Adipose tissue (tissue), 3 donors: ENCODE results near the gene KIRREL3. TPM values are rescaled to one million over a fixed set of nuclear protein-coding genes. Genes with fewer than 3 reads are reported as not detected.

Source experiments
- H3K27ac ChIP-seq: one replicate; pipeline ENCODE4 v1.5.1; 2013; ENCODE audit warnings: low read depth, low read length
- WGBS, 3 donors: extraction: QIAGEN DNeasy Blood & Tissue Kit; methylation state at CpG; one replicate each; pipeline ENCODE4 v1.1.7; 2013; 5-methylcytosine and 5-hydroxymethylcytosine counted together
- polyA plus RNA-seq, 3 donors: library from polyadenylated mRNA; stranded (reverse); fragments of 200-250 nt; gene quantifications; one replicate each; pipeline ENCODE4 v1.2.3, GENCODE V29; 2013
- donor health status: healthy with polysubstance abuse.
- donor health status: Bipolar disorder and iron deficiency.
- donor health status: healthy.

KIRREL3 gene
- polyA plus RNA-seq, 3 donors: 0.04 to 0.34 (median 0.13) TPM

DNA sequence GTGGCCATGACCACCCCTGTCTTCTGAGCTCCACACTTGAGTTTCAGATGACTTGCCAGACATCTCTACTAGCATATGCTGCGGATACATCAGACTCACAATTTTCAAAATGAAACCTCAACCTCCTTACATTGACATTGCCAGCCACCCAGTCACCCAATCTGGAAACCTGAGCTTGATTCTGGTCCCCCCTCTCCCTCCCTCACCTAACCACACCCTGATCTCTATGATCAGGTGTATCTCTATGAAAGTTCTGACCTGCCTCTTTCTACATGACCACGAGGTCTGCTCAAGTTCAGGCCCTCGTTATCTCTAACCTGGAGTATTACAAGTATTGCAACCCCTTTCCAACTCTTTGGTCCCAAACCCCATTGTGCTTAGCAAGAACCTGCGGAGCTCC is 254.1 kb downstream of the KIRREL3 start:
- no peak overlapping the region for H3K27ac ChIP-seq
- 89 to 94% (median 90%) methylated on average over 4 of the region's 4 CpGs for WGBS, 3 donors

DNA sequence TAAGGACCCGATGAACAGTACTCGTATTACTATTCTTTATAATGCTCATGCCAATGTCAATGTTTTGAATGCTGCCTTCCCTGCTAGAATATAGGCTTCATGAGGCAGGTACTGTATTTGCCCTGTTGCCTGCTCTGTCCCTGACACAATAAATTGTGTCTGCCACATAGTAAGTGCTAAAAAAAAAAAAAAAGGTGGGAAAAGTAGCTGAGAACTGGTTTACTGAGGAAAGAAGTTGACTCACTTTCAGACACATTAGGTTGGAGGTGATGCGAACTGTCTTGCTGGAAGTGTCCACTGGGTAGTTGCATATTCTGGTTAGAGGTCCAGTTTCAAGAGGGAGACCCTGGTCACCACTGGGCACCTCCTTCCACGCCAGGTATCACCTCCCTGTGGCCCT is 255.9 kb downstream of the KIRREL3 start:
- H3K27ac ChIP-seq: no peak overlapping the region
- 83 to 95% (median 91%) methylated on average over 4 of the region's 4 CpGs for WGBS, 3 donors

- WGBS, 3 donors: 54 to 85% (median 78%) methylated on average over 2 of the region's 2 CpGs
Observed at GRCh38 chr11:126743628-126744027, 256.9 kb downstream of the KIRREL3 start.

DNA sequence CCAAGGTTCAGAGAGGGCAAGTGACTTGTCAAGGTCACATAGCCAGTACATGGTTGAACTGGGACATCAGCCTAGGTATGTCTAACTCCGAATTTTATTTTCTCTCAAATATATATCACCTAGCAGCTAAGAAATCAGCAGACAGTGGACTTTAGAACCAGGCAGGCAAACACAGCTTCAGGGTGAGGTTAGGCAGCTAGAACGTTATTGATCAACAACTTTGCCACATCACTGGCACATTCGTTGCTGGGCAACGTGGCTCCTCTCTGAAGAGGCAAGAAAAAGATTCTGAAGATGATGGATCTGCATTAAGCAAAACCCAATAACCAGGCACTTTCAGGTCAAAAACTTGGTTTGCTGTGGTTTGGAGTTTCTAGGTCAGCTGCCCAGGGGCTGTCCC is 258.0 kb downstream of the KIRREL3 start:
- no peak overlapping the region for H3K27ac ChIP-seq
- 45 to 86% (median 83%) methylated on average over 4 of the region's 4 CpGs for WGBS, 3 donors

More at GRCh38 chr11:126743628-126744027, 256.9 kb downstream of the KIRREL3 start:
- H3K27ac ChIP-seq: no peak overlapping the region

- WGBS, 3 donors: 47 to 73% (median 64%) methylated on average over 1 of the region's 1 CpG
- H3K27ac ChIP-seq: no peak overlapping the region
Observed at GRCh38 chr11:126740846-126741245, 259.7 kb downstream of the KIRREL3 start.

DNA sequence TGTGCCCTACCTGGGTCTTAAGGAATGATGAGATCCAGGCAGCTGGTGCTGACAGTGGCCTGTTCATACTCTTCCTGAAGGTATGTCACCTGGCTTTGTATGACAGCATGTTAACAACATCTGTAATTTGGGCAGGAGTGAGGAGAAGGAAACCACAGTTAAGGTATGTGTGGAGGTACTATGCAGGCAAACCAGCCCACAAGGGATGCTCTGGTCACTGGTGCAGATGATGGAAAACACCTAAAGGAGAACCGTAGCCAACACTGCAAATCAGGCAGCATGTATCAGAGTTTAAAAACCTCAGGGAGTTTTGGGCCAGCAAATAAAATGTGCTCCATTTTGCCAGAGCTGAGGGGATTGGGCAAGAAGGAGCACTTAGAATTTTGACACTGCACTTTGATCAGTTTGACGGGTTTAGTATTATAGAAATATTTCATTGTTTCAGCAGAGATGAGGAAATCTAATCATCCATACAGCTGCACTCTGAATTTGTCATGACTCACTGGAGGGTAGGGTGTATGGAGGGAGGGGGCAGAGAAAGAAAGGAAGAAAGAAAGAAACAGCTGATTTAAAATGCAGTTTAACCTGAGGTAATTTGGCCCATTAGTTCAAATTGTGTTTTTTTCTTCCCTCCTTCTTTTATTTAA is 260.9 kb downstream of the KIRREL3 start:
- 50 to 76% (median 68%) methylated on average over 2 of the region's 2 CpGs for WGBS, 3 donors
- no peak overlapping the region for H3K27ac ChIP-seq

DNA sequence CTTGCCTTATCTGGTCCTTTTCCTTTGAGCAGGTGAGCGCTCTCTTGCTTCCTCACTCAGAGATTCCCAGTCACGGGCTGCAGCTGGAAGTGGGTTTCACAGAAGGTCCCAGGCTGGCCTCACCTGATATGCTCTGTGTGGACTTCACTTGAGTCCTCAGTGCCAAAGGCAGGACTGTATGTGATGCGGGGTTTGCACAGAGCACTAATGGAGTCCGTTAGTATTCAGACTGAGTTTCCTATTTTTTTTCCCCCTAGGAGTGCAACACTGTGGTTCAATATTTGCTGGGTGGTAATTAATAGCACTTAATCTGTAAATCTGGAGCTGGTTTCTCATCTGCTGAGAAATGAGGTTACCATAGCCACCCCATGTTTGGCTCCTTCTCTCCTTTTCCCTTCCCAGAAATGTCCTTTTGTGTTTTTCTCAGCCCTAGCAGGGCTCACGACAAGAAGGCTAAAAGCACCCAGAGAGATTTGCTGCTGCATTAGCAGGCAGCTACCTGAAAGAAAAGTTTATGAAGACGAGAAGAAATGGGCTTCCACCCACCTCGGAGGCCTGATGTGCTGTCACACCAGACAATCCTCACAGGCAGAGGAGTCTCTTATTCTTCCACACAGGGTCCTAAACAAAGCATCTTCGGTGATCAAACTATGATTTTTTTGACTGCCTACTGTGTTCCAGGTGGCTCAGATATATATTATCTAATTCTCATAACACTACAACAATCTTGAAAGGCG is 262.1 kb downstream of the KIRREL3 start:
- WGBS, 3 donors: 59 to 71% (median 69%) methylated on average over 9 of the region's 9 CpGs

DNA sequence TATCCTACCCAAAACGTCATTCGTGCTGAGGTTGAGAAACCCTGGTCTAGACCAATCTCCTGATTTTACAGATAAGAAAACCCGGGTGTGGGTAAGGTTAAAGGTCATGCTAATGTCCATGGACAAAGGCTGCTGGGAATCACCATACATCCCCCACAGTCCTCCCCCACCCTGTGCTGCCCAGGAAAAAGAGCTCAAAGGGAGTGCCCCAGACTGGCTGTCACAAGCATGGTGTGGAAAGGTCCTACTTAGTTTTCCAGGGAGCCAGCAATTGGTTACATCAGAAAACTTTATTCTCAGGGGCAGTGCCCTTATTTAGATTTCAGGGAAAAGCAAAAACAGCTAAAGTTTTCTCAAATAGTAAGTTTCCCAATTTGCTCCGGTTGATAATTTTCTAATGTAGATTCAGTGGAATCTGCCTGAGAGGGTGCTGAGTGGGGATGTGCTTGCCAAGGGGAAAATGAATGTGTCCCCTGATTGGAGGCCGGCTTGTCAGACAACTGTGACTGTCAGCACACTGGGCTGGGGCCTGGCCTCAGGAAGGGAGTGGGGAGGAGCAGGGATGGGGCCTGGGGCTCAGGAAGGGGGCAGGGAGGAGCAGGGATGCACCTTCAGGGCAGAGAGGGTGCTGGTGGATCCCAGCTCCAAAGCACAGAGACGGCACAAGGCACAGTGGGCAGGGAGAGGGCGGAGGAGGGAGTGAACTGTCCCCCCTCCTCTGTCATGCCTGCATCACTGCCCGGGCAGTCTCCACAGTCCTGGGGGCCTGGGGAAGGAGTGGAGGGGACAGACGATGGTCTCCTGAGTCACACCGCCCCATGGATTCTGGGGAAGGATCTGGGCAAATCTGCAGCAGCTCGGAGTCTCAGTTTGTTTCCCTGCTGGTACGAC is 263.6 kb downstream of the KIRREL3 start:
- 72 to 83% (median 72%) methylated on average over 10 to 12 of the region's 12 CpGs for WGBS, 3 donors
- H3K27ac ChIP-seq: no peak overlapping the region

More for the DNA sequence above, 262.1 kb downstream of the KIRREL3 start:
- H3K27ac ChIP-seq: no peak overlapping the region

DNA sequence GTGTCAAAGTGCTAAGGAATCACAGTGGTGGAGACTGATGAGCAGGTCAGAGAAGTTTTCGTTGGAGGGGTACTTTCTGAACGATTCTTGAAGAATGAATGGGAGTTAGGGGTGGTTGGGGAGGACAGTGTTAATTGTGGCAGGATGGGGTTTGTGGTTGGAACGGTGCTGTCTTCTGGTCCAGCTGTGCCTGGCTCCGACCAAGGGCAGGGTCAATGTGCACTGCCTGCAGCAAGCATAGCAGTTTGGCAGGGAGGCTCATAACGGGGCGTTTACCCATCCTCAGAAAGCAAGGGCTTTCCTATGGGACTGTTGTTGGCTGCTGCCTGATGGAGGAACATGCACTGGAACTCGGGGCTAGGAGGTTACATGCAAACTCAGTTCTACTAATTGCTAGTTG is 265.8 kb downstream of the KIRREL3 start:
- 58 to 64% (median 60%) methylated on average over 7 of the region's 7 CpGs for WGBS, 3 donors
- H3K27ac ChIP-seq: no peak overlapping the region

GRCh38 chr11:126733685-126734084 is 266.9 kb downstream of the KIRREL3 start:
- 45 to 67% (median 66%) methylated on average over 2 of the region's 2 CpGs for WGBS, 3 donors

GRCh38 chr11:126732981-126733380 is 267.6 kb downstream of the KIRREL3 start:
- WGBS, 3 donors: 67 to 72% (median 71%) methylated on average over 4 of the region's 4 CpGs
- no peak overlapping the region for H3K27ac ChIP-seq

More at GRCh38 chr11:126733685-126734084, 266.9 kb downstream of the KIRREL3 start:
- no peak overlapping the region for H3K27ac ChIP-seq

GRCh38 chr11:126731576-126732142 is 268.9 kb downstream of the KIRREL3 start:
- no peak overlapping the region for H3K27ac ChIP-seq
- 39 to 47% (median 40%) methylated on average over 4 of the region's 4 CpGs for whole genome bisulfite sequencing, 3 donors

- 64 to 83% (median 76%) methylated on average over 5 of the region's 5 CpGs for WGBS, 3 donors
- H3K27ac ChIP-seq: no peak overlapping the region
Observed at GRCh38 chr11:126727381-126727780, 273.2 kb downstream of the KIRREL3 start.

GRCh38 chr11:126725521-126725920 is 275.0 kb downstream of the KIRREL3 start:
- H3K27ac ChIP-seq: no peak overlapping the region
- 74 to 92% (median 89%) methylated on average over 7 of the region's 7 CpGs for WGBS, 3 donors

DNA sequence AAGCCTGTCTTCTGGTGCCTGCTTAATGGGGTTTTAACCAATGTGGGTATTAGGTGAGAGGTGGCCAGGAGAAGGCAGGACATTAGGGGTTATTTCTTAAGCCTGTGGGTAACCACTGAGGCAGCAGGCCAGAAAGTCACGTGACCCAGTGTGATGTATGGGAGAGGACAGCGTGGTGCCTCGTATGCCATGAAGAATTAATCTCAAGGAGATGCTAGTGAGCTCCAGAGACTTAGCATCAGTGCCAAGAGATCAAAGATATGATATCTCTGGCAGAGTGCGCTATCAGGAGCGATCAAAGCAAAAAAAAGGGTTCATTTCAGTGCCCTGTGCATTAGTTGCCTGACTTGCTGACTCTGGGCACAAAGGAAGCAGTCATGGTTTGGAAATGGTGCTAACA is 275.5 kb downstream of the KIRREL3 start:
- H3K27ac ChIP-seq: no peak overlapping the region
- WGBS, 3 donors: 82 to 83% (median 82%) methylated on average over 5 of the region's 5 CpGs

GRCh38 chr11:126723665-126724045 is 276.9 kb downstream of the KIRREL3 start:
- no peak overlapping the region for H3K27ac ChIP-seq
- WGBS, 3 donors: 68 to 73% (median 68%) methylated on average over 1 of the region's 1 CpG

DNA sequence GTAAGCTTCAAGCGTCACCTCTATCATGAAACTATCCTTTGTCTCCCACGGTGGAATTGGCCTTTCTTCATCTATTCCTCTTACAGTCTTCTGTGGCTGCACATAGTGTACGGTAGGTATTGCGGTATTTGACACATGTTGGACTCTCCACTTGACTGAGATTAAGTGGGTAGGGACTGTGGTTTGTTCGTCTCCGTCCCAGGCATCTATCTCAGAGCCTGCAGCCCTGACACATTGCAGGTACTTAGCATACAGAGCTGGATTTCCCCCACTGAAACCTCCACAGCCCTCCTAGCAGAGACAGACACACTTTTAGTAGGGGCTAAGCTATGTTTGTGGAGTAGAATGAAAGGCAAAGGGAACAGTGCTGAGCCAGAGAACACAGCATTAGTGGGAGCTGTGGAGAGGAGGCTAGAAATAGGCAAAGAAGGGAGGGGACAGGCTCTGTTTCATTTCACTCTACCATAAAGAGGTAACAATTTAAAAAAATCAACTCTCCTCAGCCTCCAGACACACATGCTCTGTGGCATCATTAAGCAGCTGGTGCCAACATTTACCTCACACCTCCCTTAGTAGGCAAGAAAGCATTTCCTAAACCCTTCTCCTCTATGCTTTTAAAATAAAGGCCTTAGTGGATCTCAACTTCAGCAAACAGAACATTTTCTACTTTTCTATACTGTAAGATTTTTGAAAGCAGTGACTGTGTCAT is 277.5 kb downstream of the KIRREL3 start:
- no peak overlapping the region for H3K27ac ChIP-seq
- 83 to 94% (median 90%) methylated on average over 6 of the region's 6 CpGs for WGBS, 3 donors
